SH-SY5Y (cell line): ENCODE measurements around the gene LPCAT2.

Source experiments
- GATA2 ChIP-seq: IDR thresholded peaks from 2 replicates; pipeline ENCODE4 v1.6.1; 2011; ENCODE audit warnings: mild to moderate bottlenecking, low read depth, low read length
- GATA3 ChIP-seq: IDR thresholded peaks from 2 replicates; pipeline ENCODE4 v1.6.1; 2011; ENCODE audit warnings: low read depth, mild to moderate bottlenecking, low read length, moderate library complexity

LPCAT2 gene

DNA sequence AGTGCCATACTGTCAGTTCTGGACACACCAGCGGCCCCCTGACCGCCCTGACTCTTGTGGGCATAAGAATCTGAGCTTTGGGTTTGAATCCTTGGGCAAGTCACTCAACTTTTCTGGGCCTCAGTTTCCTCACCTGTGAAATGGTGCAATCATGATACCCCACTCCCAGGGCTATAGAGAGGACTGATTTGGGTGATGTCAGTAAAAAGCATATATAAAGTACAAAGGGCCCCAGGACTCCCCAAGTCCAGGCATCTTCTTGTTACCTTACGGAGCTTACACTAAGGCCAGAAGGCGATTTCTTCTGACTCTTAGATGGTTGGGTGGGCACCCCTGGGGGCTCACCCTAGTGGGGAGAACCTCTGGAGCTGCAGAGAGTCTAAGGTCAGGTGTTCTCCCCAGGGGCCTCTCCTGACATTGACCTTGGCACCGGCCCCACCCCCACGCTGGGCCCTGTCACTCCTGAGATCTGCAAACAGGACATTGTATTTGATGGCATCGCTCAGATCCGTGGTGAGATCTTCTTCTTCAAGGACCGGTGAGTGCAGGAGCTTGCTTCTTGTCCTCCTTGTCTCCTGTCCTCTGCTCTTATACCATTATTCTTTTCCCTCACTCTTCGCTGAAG is 16.0 kb upstream of the LPCAT2 start:
- TF ChIP-seq GATA2 (no peak), GATA3 (no peak)

DNA sequence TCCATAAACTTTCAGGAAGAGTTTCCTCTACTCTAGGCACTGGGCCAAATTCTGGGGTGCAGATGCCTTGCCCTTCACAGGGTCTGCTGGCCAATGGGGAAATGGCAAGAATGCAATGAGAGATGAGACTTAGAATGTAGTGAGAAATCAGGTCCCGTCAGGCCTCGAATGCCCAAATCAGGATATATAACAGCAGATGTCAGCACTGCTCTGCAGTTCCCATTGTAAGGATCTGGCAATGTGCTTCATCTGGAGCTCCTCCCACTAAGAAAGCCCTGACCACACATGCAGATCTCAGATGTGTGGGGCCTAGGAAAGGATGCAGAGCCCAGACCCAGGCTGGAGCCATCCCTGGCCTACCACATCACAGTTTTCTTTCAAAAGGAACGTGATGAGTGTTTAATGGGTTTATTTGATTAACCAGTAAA is 13.9 kb upstream of the LPCAT2 start:
- TF ChIP-seq GATA3 (no peak), GATA2 (no peak)

DNA sequence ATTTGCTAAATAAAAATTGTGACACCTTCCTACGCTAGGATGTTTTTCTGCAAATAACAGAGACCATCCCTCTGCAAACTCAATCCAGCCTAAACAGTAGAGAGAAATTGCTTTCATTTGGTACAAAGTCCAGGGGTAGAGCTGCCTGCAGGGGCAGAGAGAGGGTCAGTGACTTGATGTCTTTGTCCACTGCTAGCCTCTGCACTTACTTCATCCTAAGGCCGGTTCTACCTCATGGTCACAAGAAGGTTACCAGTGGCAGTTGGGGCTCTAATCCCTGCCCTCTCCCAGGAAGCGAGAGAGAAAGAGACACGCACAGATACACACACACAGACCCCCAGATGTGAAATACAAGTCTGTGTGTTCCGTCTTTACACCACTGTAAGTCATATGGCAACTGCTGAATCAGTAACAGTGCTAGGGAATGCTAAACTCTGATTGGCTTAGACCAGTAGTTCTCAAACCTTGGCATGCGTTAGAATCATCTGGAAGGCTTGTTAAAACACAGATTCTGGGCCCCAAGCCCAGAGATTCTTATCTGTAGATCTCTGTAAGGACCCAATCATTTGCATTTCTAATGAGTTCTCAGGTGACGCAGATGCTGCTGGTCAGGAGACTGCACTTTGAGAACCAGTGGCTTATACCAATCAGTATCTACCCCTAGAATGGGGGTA is 13.1 kb upstream of the LPCAT2 start:
- TF ChIP-seq GATA2, result peak; percentile 56
- no peak for TF ChIP-seq GATA3

DNA sequence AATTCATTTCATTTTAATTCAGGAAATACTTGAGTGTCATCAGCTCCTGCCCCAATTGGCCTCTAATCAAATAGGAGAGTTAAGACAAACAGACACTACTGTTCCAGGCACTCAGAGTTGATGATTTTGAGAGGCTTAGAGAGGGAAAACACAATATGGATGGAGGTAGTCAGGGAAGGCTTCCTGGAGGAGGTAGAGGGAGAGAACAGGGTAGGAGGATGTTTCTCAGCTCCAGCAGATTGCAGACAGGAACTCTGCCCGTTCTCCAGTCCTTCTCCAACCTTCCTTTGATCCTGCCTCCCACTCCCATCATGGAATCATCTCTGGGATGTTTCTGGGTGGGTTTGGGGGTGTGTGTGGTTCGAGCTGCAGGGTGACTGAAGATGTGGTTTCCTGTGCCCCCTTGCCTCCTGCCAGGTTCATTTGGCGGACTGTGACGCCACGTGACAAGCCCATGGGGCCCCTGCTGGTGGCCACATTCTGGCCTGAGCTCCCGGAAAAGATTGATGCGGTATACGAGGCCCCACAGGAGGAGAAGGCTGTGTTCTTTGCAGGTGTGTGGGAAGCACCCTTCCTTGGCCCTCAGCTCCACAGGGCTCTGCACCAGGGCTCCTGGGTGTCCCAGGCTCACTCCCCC is 12.2 kb upstream of the LPCAT2 start:
- TF ChIP-seq GATA3, result no peak
- no peak for TF ChIP-seq GATA2

DNA sequence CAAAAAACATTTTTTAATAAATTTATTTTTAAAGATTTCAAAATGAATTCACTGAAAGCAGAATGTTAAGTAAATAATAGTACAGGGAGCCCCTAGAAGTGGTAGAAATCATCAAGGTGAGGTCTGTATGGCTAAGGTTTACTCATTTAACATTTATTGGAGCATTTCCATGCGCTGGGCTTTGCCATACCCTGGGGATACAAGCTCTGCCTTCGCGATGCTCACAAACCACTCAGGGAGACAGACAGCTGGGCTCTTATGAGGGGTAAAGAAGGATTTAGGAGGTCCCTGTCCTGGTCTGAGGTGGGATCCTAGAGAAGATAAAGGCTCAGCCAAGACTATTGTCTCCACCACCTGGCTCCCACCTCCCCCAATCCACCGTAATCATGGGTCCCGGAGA is 11.3 kb upstream of the LPCAT2 start:
- TF ChIP-seq GATA2 (no peak), GATA3 (no peak)

DNA sequence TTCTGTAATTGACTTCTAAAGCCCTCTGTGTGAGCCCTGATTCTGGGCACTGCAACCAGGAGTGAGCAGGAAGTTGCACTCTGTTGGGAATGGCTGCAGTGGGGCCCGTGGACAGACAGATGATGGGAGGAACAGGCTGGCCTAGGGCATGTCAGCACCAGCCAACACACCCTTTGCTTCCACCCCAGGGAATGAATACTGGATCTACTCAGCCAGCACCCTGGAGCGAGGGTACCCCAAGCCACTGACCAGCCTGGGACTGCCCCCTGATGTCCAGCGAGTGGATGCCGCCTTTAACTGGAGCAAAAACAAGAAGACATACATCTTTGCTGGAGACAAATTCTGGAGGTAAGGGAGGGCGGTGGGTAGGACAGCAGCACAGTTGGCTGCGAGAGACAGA is 10.8 kb upstream of the LPCAT2 start:
- no peak for TF ChIP-seq GATA2
- TF ChIP-seq GATA3, result no peak

DNA sequence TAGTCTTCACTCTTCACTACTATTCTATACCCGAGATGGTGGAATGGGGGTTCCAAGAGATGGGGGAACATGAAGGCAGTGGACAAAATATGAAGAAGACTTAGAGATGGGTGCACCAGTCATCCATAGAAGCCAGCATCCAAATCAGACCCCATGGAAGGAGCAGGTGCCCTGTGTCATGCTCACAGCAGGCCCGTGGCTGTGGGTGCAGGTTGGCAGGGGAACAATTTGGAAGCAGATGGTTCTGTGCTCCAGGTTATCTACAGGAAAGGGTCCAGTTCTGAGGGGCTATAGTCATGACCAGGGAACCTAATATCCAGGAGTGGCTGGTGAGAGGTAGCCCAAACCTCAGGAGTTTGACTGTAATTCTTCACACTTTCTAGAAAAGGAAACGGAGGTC is 9.6 kb upstream of the LPCAT2 start:
- TF ChIP-seq GATA3 (no peak), GATA2 (no peak)

DNA sequence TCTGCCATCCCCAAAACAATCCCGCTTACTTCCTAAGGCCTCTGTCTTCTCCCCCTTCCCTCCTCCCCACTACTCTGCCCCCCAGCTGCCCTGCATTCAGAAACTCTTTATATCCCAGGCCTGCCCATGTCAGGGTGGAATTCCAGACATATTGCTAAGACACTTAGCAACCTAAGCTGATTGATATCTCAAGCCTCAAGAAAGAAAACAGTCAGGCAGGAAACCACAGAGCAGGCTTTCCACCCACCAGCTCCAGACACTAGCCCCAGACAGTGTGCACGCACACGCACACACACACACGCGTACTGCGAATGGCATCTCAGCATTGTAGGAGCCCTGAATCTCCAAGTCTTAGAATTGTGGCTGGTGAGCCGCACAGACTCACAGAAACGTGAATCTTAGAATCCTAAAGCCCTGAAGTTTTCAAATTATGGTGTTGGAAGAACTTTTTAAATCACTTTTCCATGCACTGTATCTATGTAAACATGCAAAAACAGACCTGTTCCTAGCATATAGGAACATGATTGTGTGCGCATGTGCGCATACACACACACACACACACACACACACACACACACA is 8.8 kb upstream of the LPCAT2 start:
- no peak for TF ChIP-seq GATA2
- TF ChIP-seq GATA3, result no peak

DNA sequence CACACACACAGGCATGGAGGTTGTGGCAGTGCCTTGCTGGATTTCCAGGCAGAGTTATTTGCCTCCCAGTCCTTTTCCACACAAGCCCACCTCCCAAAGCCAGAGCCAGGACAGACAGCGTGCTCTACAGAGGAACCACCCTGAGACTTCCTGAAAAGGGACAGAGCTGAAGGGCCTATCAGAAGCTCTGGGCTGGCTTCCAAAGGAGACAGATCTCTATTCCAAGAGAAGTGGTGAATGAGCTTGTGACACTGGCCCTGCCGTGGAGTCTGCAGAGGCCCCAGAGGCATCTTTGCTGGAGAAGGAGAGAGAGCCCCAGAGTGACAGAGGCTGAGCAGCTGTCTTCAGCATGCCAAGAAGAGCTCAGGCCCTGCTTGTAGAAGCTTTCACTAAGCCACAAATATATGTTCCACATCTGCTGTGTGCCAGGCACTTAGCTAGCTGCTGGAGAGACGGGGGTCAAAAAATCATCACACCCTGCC is 8.3 kb upstream of the LPCAT2 start:
- TF ChIP-seq GATA3 (no peak), GATA2 (no peak)

DNA sequence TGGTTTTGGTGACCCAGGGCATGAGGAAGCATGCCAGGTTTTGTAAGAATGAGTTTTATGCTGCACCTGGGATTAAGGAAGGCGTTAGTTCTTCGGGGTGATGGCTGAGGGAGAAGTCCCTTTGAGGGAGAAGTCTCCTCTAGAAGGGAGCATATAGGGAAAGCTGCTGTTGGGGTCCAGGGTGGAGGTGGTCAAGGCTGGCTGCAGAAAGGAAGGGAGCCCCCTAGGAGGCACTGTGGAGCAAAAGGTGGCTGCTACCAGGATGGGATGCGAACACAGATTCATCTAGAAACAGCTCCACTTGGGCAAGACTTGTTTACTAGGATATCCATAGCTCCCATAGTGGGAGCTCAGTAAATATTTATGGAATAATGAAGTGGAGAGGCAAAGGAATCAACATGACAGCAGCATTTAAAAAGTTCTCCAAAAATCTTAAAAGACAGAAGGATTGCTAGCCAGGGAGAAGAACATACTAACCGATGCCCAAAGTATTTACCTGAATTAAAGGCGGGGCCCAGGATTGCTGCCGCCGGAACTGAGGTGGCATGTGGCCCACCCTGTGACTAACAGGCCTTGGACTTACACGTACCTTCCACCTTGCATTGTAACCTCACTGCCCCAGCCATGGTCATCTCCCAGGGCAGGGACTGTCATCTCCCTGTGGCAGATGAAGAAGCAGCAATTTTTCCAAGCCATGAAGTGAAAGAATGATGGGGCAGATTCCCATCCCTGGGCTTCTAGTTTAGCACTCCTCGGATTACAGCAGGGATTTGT is 7.1 kb upstream of the LPCAT2 start:
- TF ChIP-seq GATA2 (no peak), GATA3 (no peak)

DNA sequence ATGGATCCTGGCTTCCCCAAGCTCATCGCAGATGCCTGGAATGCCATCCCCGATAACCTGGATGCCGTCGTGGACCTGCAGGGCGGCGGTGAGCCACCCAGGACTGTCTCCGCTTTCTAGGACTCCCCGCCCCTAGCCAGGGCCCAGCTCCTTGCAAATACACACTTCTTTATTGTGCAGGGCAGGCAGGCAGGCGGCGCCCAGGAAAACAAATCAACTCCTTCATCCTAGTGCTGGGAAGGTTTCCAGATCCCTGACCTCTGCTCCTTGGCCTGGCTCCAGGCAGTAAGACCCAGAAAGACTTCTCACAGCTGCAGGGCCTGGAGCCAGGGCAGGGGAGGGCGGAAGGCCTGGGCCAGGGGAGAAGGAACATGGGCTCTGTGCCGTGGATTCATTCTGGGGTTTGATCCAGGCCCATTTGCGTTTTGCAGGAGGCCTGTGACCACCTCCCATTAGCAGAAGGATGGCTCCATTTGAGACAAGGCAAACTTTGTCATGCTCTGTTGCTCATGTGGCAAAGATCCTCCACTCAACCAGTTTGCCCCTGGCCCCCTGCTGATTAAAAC is 6.0 kb upstream of the LPCAT2 start:
- TF ChIP-seq GATA3, result no peak
- TF ChIP-seq GATA2, result no peak

DNA sequence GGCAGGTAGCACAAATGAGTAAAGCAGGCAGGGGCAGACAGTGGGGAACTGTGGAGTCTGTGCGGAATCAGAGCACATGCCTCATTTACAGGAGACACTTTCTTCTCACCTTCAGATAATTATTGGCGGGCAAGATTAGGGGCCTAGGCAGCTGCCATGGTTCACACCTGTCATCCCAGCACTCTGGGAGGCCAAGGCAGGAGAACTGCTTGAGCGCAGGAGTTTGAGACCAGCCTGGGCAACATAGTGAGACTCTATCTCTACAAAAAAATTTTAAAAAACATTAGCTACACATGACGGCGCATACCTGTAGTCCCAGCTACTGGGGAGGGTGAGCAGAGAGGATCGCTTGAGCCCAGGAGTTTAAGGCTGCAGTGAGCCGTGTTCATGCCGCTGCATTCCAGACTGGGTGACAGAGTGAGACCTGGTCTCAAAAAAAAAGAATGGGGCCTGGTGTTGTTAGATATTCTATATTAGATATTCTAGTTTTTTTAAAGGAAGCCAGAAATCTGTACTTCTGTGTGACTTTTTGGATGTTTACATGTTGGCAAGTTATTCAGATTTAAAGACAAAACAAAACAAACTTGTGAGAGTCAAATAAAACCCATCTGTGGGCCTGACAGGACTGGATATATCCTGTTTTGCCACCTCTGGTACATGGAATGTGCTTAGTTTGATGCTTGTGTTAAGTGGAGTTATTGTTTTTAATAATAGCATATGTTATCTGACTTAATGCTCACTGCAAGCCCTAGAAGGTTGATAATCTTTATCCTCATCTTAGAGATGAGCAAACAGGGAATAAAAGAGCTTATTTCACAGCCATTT is 4.9 kb upstream of the LPCAT2 start:
- TF ChIP-seq GATA2 (no peak), GATA3 (no peak)
